ENCODE data around the gene TRAPPC6A. TPM values are rescaled to one million over a fixed set of nuclear protein-coding genes. Genes with fewer than 3 reads are reported as not detected.

TRAPPC6A gene
- total RNA-seq, 1 experiment from 2014 or later = 59.7 TPM

GRCh38 chr19:45159971-45160324 is 18.1 kb downstream of the TRAPPC6A start:
- no peak overlapping the region for H3K27ac Mint-ChIP-seq
- 0 out of 2 replicates have a peak, but pooled peaks cover 11% of the 10 kb centered on the region for H3K4me1 Mint-ChIP-seq
- no peaks in the 10 kb centered on the region for H3K9me3 Mint-ChIP-seq
- no peak overlapping the region for H3K4me3 Mint-ChIP-seq
- H3K36me3 Mint-ChIP-seq = no peaks in the 10 kb centered on the region
- DNase-seq (ENCODE audit: low spot score) = no peak
- no peak for ATAC-seq
- peaks cover 29% of the 10 kb centered on the region for H3K27me3 Mint-ChIP-seq (ENCODE audit: low read depth)
- POLR2A ChIA-PET = interaction anchor here (0.6 kb wide), 1 partner anchor 287 kb away, joined by 3 read pairs; no protein-coding TSS in a partner anchor
- TF ChIP-seq RELA (CRISPR knock-in tag; IDR thresholded peaks at IDR 0.05; ENCODE audit: borderline replicate concordance) (no peak), EMX1 (CRISPR knock-in tag; IDR thresholded peaks at IDR 0.05) (no peak), HMGA2 (CRISPR knock-in tag; IDR thresholded peaks at IDR 0.05) (no peak), ZNF219 (CRISPR knock-in tag; IDR thresholded peaks at IDR 0.05; ENCODE audit: borderline replicate concordance) (no peak), MXD4 (CRISPR knock-in tag; IDR thresholded peaks at IDR 0.05; ENCODE audit: borderline replicate concordance) (no peak), ARID4B (CRISPR knock-in tag; IDR thresholded peaks at IDR 0.05; ENCODE audit: borderline replicate concordance) (no peak), SMAD3 (CRISPR knock-in tag; IDR thresholded peaks at IDR 0.05; ENCODE audit: borderline replicate concordance) (no peak), E2F1 (CRISPR knock-in tag; IDR thresholded peaks at IDR 0.05) (no peak), PRDM15 (CRISPR knock-in tag; IDR thresholded peaks at IDR 0.05) (no peak), ZBTB21 (CRISPR knock-in tag; IDR thresholded peaks at IDR 0.05; ENCODE audit: borderline replicate concordance) (no peak), ZNF416 (CRISPR knock-in tag; IDR thresholded peaks at IDR 0.05) (no peak), ATF3 (CRISPR knock-in tag; conservative IDR thresholded peaks at IDR 0.05) (no peak)
- TF ChIP-seq, protein P1, sequence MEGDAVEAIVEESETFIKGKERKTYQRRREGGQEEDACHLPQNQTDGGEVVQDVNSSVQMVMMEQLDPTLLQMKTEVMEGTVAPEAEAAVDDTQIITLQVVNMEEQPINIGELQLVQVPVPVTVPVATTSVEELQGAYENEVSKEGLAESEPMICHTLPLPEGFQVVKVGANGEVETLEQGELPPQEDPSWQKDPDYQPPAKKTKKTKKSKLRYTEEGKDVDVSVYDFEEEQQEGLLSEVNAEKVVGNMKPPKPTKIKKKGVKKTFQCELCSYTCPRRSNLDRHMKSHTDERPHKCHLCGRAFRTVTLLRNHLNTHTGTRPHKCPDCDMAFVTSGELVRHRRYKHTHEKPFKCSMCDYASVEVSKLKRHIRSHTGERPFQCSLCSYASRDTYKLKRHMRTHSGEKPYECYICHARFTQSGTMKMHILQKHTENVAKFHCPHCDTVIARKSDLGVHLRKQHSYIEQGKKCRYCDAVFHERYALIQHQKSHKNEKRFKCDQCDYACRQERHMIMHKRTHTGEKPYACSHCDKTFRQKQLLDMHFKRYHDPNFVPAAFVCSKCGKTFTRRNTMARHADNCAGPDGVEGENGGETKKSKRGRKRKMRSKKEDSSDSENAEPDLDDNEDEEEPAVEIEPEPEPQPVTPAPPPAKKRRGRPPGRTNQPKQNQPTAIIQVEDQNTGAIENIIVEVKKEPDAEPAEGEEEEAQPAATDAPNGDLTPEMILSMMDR (IDR thresholded peaks at IDR 0.05) = no peak
- CTCF ChIA-PET = interaction anchor here (1.2 to 2.8 kb wide), 4 partner anchors 10 to 27 kb away, joined by 4 to 19 read pairs (median 6); partner anchors contain the start of genes BLOC1S3 and TRAPPC6A
